ENCODE measurements around the gene UGT1A1. TPM values are rescaled to one million over a fixed set of nuclear protein-coding genes. Genes with fewer than 3 reads are reported as not detected.

Gene UGT1A1
- total and polyA plus RNA-seq, 2 of the 13 experiments (the other 11 are each of a cell fraction or from before 2014, with no cell fraction given) = 0.69 to 0.75 TPM

- Histone ChIP-seq H3K27me3 (ENCODE audit: control insufficient read depth in 1 of 2, insufficient read depth in 2 of 2, low read length in 2 of 2) (peaks cover 0 to 48% of the 10 kb centered on the region in 2 experiments; a peak in 3 of 5 replicates), H3K27ac (ENCODE audit: extremely low read length, insufficient read depth, low read length) (no peak overlapping the region), H4K20me1 (ENCODE audit: insufficient read depth, low read length) (no peaks in the 10 kb centered on the region), H3K4me1 (ENCODE audit: insufficient read depth, low read length) (no peaks in the 10 kb centered on the region), H3K36me3 (replicated peaks in 1 of 2; ENCODE audit: control insufficient read depth in 1 of 2, insufficient read depth in 2 of 2, low read length in 2 of 2) (no peaks in the 10 kb centered on the region), H3K4me2 (ENCODE audit: low read depth, low read length) (no peak overlapping the region), H3K4me3 (replicated peaks in 1 of 3; ENCODE audit: insufficient read depth in 1 of 3, low read depth in 2 of 3, low read length in 3 of 3) (no peak overlapping the region), H3K9ac (ENCODE audit: insufficient read depth, low read depth, low read length) (no peak overlapping the region), H3K79me2 (ENCODE audit: insufficient read depth, low read length) (no peaks in the 10 kb centered on the region), H3K9me3 (ENCODE audit: low read length) (no peaks in the 10 kb centered on the region), H2AFZ (ENCODE audit: low read length) (no peak overlapping the region)
- ChIA-PET POLR2A (no interaction called here), CTCF (ENCODE audit: low intra/inter-chr PET ratio, low total read pairs) (no interaction called here)
- WGBS (ENCODE audit: low lambda C conversion rate) = 39% methylated on average over 9 of the region's 9 CpGs
- in situ Hi-C loops (cut with HindIII; ENCODE audit: extremely low pct_ligation_motif_present, low pct_unique_long_range_greater_than_20kb) (no loop called here), intact Hi-C loops (cut with micrococcal nuclease; ENCODE audit: unreplicated experiment) (no loop called here)
- DNase-seq (ENCODE audit: low spot score) (no peak), ATAC-seq (no peak), FAIRE-seq (no peak)
- BruUV-seq (replicated peaks) = no TSS peak
- TF ChIP-seq ZNF776 (CRISPR knock-in tag; IDR thresholded peaks at IDR 0.05) (no peak), KLF9 (CRISPR knock-in tag; IDR thresholded peaks at IDR 0.05; ENCODE audit: low read depth) (no peak), NFKB2 (CRISPR knock-in tag; IDR thresholded peaks at IDR 0.05; ENCODE audit: borderline replicate concordance) (no peak), ZNF383 (CRISPR knock-in tag; IDR thresholded peaks at IDR 0.05; ENCODE audit: borderline replicate concordance) (no peak), DPF2 (CRISPR knock-in tag; IDR thresholded peaks at IDR 0.05; ENCODE audit: borderline replicate concordance, low read depth) (no peak), ZNF124 (CRISPR knock-in tag; IDR thresholded peaks at IDR 0.05) (no peak), SALL1 (CRISPR knock-in tag; IDR thresholded peaks at IDR 0.05) (no peak), TFDP1 (CRISPR knock-in tag; IDR thresholded peaks at IDR 0.05; ENCODE audit: borderline replicate concordance) (no peak), CENPT (CRISPR knock-in tag; IDR thresholded peaks at IDR 0.05; ENCODE audit: low read depth) (no peak), NR0B2 (CRISPR knock-in tag; IDR thresholded peaks at IDR 0.05) (no peak), NCOA1 (CRISPR knock-in tag; IDR thresholded peaks at IDR 0.05) (no peak), ZNF775 (CRISPR knock-in tag; IDR thresholded peaks at IDR 0.05; ENCODE audit: borderline replicate concordance) (no peak)
- TF ChIP-seq, protein P1, sequence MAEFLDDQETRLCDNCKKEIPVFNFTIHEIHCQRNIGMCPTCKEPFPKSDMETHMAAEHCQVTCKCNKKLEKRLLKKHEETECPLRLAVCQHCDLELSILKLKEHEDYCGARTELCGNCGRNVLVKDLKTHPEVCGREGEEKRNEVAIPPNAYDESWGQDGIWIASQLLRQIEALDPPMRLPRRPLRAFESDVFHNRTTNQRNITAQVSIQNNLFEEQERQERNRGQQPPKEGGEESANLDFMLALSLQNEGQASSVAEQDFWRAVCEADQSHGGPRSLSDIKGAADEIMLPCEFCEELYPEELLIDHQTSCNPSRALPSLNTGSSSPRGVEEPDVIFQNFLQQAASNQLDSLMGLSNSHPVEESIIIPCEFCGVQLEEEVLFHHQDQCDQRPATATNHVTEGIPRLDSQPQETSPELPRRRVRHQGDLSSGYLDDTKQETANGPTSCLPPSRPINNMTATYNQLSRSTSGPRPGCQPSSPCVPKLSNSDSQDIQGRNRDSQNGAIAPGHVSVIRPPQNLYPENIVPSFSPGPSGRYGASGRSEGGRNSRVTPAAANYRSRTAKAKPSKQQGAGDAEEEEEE (CRISPR knock-in tag; IDR thresholded peaks at IDR 0.05; ENCODE audit: borderline replicate concordance) = no peak
- TF ChIP-seq, protein P2, sequence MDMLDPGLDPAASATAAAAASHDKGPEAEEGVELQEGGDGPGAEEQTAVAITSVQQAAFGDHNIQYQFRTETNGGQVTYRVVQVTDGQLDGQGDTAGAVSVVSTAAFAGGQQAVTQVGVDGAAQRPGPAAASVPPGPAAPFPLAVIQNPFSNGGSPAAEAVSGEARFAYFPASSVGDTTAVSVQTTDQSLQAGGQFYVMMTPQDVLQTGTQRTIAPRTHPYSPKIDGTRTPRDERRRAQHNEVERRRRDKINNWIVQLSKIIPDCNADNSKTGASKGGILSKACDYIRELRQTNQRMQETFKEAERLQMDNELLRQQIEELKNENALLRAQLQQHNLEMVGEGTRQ (IDR thresholded peaks at IDR 0.05; ENCODE audit: low read depth, low read length) = no peak
- TF ChIP-seq, protein P2 (CRISPR knock-in tag; IDR thresholded peaks at IDR 0.05; ENCODE audit: borderline replicate concordance) = no peak
- TF ChIP-seq, protein P3, sequence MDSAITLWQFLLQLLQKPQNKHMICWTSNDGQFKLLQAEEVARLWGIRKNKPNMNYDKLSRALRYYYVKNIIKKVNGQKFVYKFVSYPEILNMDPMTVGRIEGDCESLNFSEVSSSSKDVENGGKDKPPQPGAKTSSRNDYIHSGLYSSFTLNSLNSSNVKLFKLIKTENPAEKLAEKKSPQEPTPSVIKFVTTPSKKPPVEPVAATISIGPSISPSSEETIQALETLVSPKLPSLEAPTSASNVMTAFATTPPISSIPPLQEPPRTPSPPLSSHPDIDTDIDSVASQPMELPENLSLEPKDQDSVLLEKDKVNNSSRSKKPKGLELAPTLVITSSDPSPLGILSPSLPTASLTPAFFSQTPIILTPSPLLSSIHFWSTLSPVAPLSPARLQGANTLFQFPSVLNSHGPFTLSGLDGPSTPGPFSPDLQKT (CRISPR knock-in tag; IDR thresholded peaks at IDR 0.05; ENCODE audit: borderline replicate concordance) = no peak
Measured at GRCh38 chr2:233801357-233802131, 41.5 kb downstream of the UGT1A1 start.
